Myocyte (in vitro differentiated cells): ENCODE measurements around the gene SPINT3. TPM values are rescaled to one million over a fixed set of nuclear protein-coding genes. Genes with fewer than 3 reads are reported as not detected.

Experiments used
- DNase-seq: peaks from one replicate; pipeline ENCODE4 v3.0.0-alpha.2; 2012; ENCODE audit warnings: low read depth
- total RNA-seq: library from RNA; depleted of rRNA; stranded (reverse); fragments of >200 nt; gene quantifications from 2 replicates; pipeline ENCODE4 v1.2.3, GENCODE V29; 2014

The SPINT3 gene
- total RNA-seq, 1 donor from 2014 or later = not detected

- peak; percentile 3 for DNase-seq
Observed at GRCh38 chr20:45462711-45463509, 52.5 kb downstream of the SPINT3 start.

Other genes with a start within 250 kb of the SPINT3 start
- gene RBPJL, start 208.8 kb downstream of the SPINT3 start, total RNA-seq = not detected in 2 replicates
- not detected in 2 replicates for gene MATN4, start 207.3 kb downstream of the SPINT3 start, total RNA-seq
- 34.8 and 51.5 TPM in 2 replicates for gene SDC4, start 167.2 kb downstream of the SPINT3 start, total RNA-seq
- 12.7 and 13.2 TPM in 2 replicates for gene SYS1, start 152.5 kb downstream of the SPINT3 start, total RNA-seq
- not detected in 2 replicates for gene TP53TG5, start 137.3 kb downstream of the SPINT3 start, total RNA-seq
- gene DBNDD2, start 107.3 kb downstream of the SPINT3 start, total RNA-seq = 3.3 and 3.4 TPM in 2 replicates
- 123 and 136 TPM in 2 replicates for gene PIGT, start 99.5 kb downstream of the SPINT3 start, total RNA-seq
- not detected in 2 replicates for gene WFDC2, start 45.9 kb downstream of the SPINT3 start, total RNA-seq
- not detected in 2 replicates for gene WFDC6, start 23.9 kb upstream of the SPINT3 start, total RNA-seq
- gene EPPIN, start 31.8 kb upstream of the SPINT3 start, total RNA-seq = not detected in 2 replicates
- gene WFDC8, start 63.7 kb upstream of the SPINT3 start, total RNA-seq = not detected in 2 replicates
- gene WFDC10A, start 114.1 kb upstream of the SPINT3 start, total RNA-seq = not detected in 2 replicates
- not detected in 2 replicates for gene WFDC9, start 115.7 kb upstream of the SPINT3 start, total RNA-seq
- gene WFDC11, start 154.6 kb upstream of the SPINT3 start, total RNA-seq = not detected in 2 replicates
- not detected in 2 replicates for gene WFDC13, start 186.4 kb upstream of the SPINT3 start, total RNA-seq
- not detected in 2 replicates for gene WFDC10B, start 189.4 kb upstream of the SPINT3 start, total RNA-seq
- not detected in 2 replicates for gene SPINT4, start 206.7 kb upstream of the SPINT3 start, total RNA-seq